HG03135 (cell line): Measurements from ENCODE around the gene FCN2.

Experiments
- ATAC-seq: cut with Tn5 transposase; IDR thresholded peaks from one replicate; pipeline ENCODE4 v1.9.1; 2021; ENCODE audit warnings: mild to moderate bottlenecking, moderate library complexity; ENCODE audit not compliant: unreplicated experiment

The FCN2 gene

GRCh38 chr9:134908524-134909309 lies 28.1 kb downstream of the FCN2 start:
- no peak for ATAC-seq

GRCh38 chr9:134909511-134910481 lies 29.2 kb downstream of the FCN2 start:
- ATAC-seq: no peak

- no peak for ATAC-seq
These were observed 31.7 kb downstream of the FCN2 start for GRCh38 chr9:134912126-134912840.

GRCh38 chr9:134913041-134913712 lies 32.6 kb downstream of the FCN2 start:
- ATAC-seq: no peak

- no peak for ATAC-seq
These were observed 33.3 kb downstream of the FCN2 start for GRCh38 chr9:134913713-134914500.

- no peak for ATAC-seq
These were observed 33.9 kb downstream of the FCN2 start for GRCh38 chr9:134914501-134914834.

- no peak for ATAC-seq
These were observed 34.7 kb downstream of the FCN2 start for GRCh38 chr9:134915046-134915985.

GRCh38 chr9:134916161-134916665 lies 35.6 kb downstream of the FCN2 start:
- no peak for ATAC-seq

- ATAC-seq: no peak
These were observed 37.1 kb downstream of the FCN2 start, which contains the start of gene FCN1 for GRCh38 chr9:134917431-134918373. Gene FCN1 (minus strand): TSS chr9:134917912. CDS start chr9:134917871, 41 bp downstream.

GRCh38 chr9:134918646-134919045 lies 38.0 kb downstream of the FCN2 start:
- ATAC-seq: no peak

- no peak for ATAC-seq
These were observed 38.7 kb downstream of the FCN2 start for GRCh38 chr9:134919303-134919702.

- no peak for ATAC-seq
These were observed 41.7 kb downstream of the FCN2 start for GRCh38 chr9:134922066-134922931.

GRCh38 chr9:134922932-134923240 lies 42.3 kb downstream of the FCN2 start:
- no peak for ATAC-seq

- no peak for ATAC-seq
These were observed 42.9 kb downstream of the FCN2 start for GRCh38 chr9:134923466-134923865.

- ATAC-seq: no peak
These were observed 44.5 kb downstream of the FCN2 start for GRCh38 chr9:134925011-134925511.

- no peak for ATAC-seq
These were observed 48.0 kb downstream of the FCN2 start for GRCh38 chr9:134928436-134929192.
